SK-N-SH (cell line): ENCODE data around the gene SV2C. TPM values are rescaled to one million over a fixed set of nuclear protein-coding genes. Genes with fewer than 3 reads are reported as not detected.

Experiments used
- CTCF ChIA-PET: fragments of 300-600, 350-600 bp; formaldehyde crosslinking; extraction: SDS; loops from one replicate; lab custom pipeline; 2021; lab: Yijun Ruan, JAX
- POLR2A ChIA-PET: fragments of 350-600 bp; sonication (Branson Sonifier 250); formaldehyde crosslinking; extraction: SDS; loops from one replicate; lab custom pipeline; 2020; ENCODE audit warnings: antibody characterized with exemption, inconsistent platforms; lab: Yijun Ruan, JAX
- DNase-seq: peaks from one replicate; pipeline ENCODE4 v3.0.0; 2012
- H2AFZ ChIP-seq: fragments of 200-600 bp; sonication (generic); 2 replicates; pipeline ENCODE4 v1.8.1; 2016; ENCODE audit warnings: antibody characterized with exemption, mild to moderate bottlenecking, low read depth
- H3F3A ChIP-seq: fragments of 200-600 bp; sonication (generic); replicated peaks from 2 replicates; pipeline ENCODE3; 2016; ENCODE audit warnings: antibody characterized with exemption, mild to moderate bottlenecking; ENCODE audit not compliant: insufficient read depth
- H3K27ac ChIP-seq, 2 experiments: fragments of 200-500 bp in 1 of 2; fragments of 200-600 bp in 1 of 2; sonication (Bioruptor generic) in 1 of 2; sonication (generic), shearing (Covaris generic) in 1 of 2; 2 replicates each; pipeline versions ENCODE4 v1.5.1 to v1.6.1; 2014 to 2016; ENCODE audit warnings: low read depth in 2 of 2, inconsistent platforms in 1 of 2, low read length in 1 of 2, mild to moderate bottlenecking in 1 of 2, mixed read lengths in 1 of 2
- H3K27me3 ChIP-seq: fragments of 200-600 bp; sonication (generic), shearing (Covaris generic); 2 replicates; pipeline ENCODE4 v1.6.1; 2016; ENCODE audit warnings: mixed run types; ENCODE audit not compliant: insufficient read depth
- H3K36me3 ChIP-seq, 2 experiments: fragments of 200-500 bp in 1 of 2; fragments of 200-600 bp in 1 of 2; sonication (Bioruptor generic) in 1 of 2; sonication (generic) in 1 of 2; replicated peaks in 1 of 2; 2 replicates each; pipeline versions ENCODE3 to v1.5.1; 2014 to 2016; ENCODE audit warnings: low read length in 1 of 2, mild to moderate bottlenecking in 1 of 2; ENCODE audit not compliant: insufficient read depth in 2 of 2, control insufficient read depth in 1 of 2
- H3K4me1 ChIP-seq, 2 experiments: fragments of 200-500 bp in 1 of 2; fragments of 200-600 bp in 1 of 2; sonication (Bioruptor generic) in 1 of 2; sonication (generic), shearing (Covaris generic) in 1 of 2; 2 replicates each; pipeline versions ENCODE4 v1.5.1 to v1.6.1; 2014 to 2016; ENCODE audit warnings: low read depth in 1 of 2, low read length in 1 of 2, mixed run types in 1 of 2; ENCODE audit not compliant: insufficient read depth in 2 of 2, control insufficient read depth in 1 of 2
- H3K4me2 ChIP-seq: fragments of 200-600 bp; sonication (generic), shearing (Covaris generic); 2 replicates; pipeline ENCODE4 v1.6.1; 2017; ENCODE audit warnings: mixed run types
- H3K4me3 ChIP-seq, 2 experiments: fragments of 200-500 bp in 1 of 2; fragments of 200-600 bp in 1 of 2; sonication (Bioruptor generic) in 1 of 2; sonication (generic), shearing (Covaris generic) in 1 of 2; 2 replicates each; pipeline versions ENCODE4 v1.5.1 to v1.8.1; 2014 to 2016; ENCODE audit warnings: low read depth in 2 of 2, inconsistent platforms in 1 of 2, low read length in 1 of 2, mild to moderate bottlenecking in 1 of 2, mixed read lengths in 1 of 2, moderate library complexity in 1 of 2
- H3K79me2 ChIP-seq: fragments of 200-600 bp; sonication (generic); 2 replicates; pipeline ENCODE4 v1.8.1; 2017; ENCODE audit warnings: mild to moderate bottlenecking; ENCODE audit not compliant: insufficient read depth
- H3K9ac ChIP-seq: fragments of 200-600 bp; sonication (generic); 2 replicates; pipeline ENCODE4 v1.6.1; 2017; ENCODE audit warnings: mixed run types
- H3K9me2 ChIP-seq: fragments of 200-600 bp; sonication (generic); 2 replicates; pipeline ENCODE4 v1.6.1; 2017; ENCODE audit warnings: mixed run types
- H3K9me3 ChIP-seq: fragments of 200-600 bp; sonication (generic); 2 replicates; pipeline ENCODE4 v1.6.1; 2017; ENCODE audit warnings: mixed run types, mild to moderate bottlenecking, moderate library complexity
- H4K20me1 ChIP-seq: fragments of 200-600 bp; sonication (generic); 2 replicates; pipeline ENCODE4 v1.6.1; 2017; ENCODE audit warnings: mild to moderate bottlenecking, mixed run types; ENCODE audit not compliant: insufficient read depth
- CHD2 ChIP-seq: fragments of 150-350 bp; IDR thresholded peaks from 2 replicates; pipeline ENCODE4 v1.6.1; 2018; ENCODE audit warnings: low read length; ENCODE audit not compliant: partially characterized antibody
- GATA2 ChIP-seq: sonication (generic); formaldehyde crosslinking; IDR thresholded peaks from 2 replicates; pipeline ENCODE4 v1.5.0; 2020; ENCODE audit warnings: mild to moderate bottlenecking, missing genetic modification reagents
- IRF3 ChIP-seq: fragments of 150-350 bp; IDR thresholded peaks from 2 replicates; pipeline ENCODE4 v1.6.1; 2016; ENCODE audit warnings: mild to moderate bottlenecking, low read depth, low read length
- JUND ChIP-seq: IDR thresholded peaks from 2 replicates; pipeline ENCODE4 v1.4.0; 2012
- MEF2A ChIP-seq: IDR thresholded peaks from 2 replicates; pipeline ENCODE4 v1.4.0; 2012; ENCODE audit warnings: low read depth, borderline replicate concordance
- MXI1 ChIP-seq: IDR thresholded peaks from 2 replicates; pipeline ENCODE4 v1.6.1; 2012; ENCODE audit warnings: mild to moderate bottlenecking, low read depth, low read length, improper control_type of control experiment
- PBX3 ChIP-seq: IDR thresholded peaks from 2 replicates; pipeline ENCODE4; 2012
- USF2 ChIP-seq: fragments of 150-350 bp; IDR thresholded peaks from 2 replicates; pipeline ENCODE4 v1.6.1; 2017; ENCODE audit warnings: antibody characterized with exemption, low read length, low read depth, borderline replicate concordance
- YY1 ChIP-seq: IDR thresholded peaks from 2 replicates; pipeline ENCODE4 v1.4.0; 2012; ENCODE audit warnings: low read depth, mild to moderate bottlenecking
- WGBS: methylation state at CpG from one replicate; pipeline ENCODE4 v1.1.6; 2017; ENCODE audit warnings: low lambda C conversion rate; 5-methylcytosine and 5-hydroxymethylcytosine counted together
- polyA plus RNA-seq, 3 experiments: library from polyadenylated mRNA; depleted of rRNA; stranded (reverse); fragments of >200 nt; gene quantifications; 2 replicates each; pipeline ENCODE4 v1.2.3, GENCODE V29; 2012

Gene SV2C
- polyA plus RNA-seq, 1 of the 3 experiments (the other 2 are of a cell fraction), result 0.05 TPM

- WGBS, result 17% methylated on average over 4 of the region's 4 CpGs
- Histone ChIP-seq H3K4me3 (no peak overlapping the region), H3K27me3 (no peaks in the 10 kb centered on the region), H3K27ac (peak overlapping the region in 1 of 2 experiments; percentile 74; a peak in 2 of 4 replicates), H3K79me2 (no peaks in the 10 kb centered on the region), H3K9me3 (no peaks in the 10 kb centered on the region), H3F3A (no peaks in the 10 kb centered on the region), H3K4me1 (no peaks in the 10 kb centered on the region; a peak in 2 of 4 replicates), H3K36me3 (no peaks in the 10 kb centered on the region), H4K20me1 (no peaks in the 10 kb centered on the region), H3K9me2 (no peaks in the 10 kb centered on the region), H3K9ac (no peak overlapping the region), H2AFZ (no peak overlapping the region)
- POLR2A ChIA-PET, result no interaction called here
- CTCF ChIA-PET, result interaction anchor here (1.2 to 1.3 kb wide), 2 partner anchors 59 to 160 kb away, joined by 3 to 4 read pairs; no protein-coding TSS in a partner anchor
- DNase-seq, result no peak
- TF ChIP-seq GATA2 (CRISPR knock-in tag) (peak; percentile 29), CHD2 (no peak)
- TF ChIP-seq, all 33 proteins: peak for 1
- no peak overlapping the region for H3K4me2 ChIP-seq
Measured at GRCh38 chr5:76234665-76235064, 151.5 kb downstream of the SV2C start.

- H3K9me3 ChIP-seq, result no peaks in the 10 kb centered on the region
- no peak overlapping the region for H3K27ac ChIP-seq
- H3K9ac ChIP-seq, result no peak overlapping the region
- H3K27me3 ChIP-seq, result no peaks in the 10 kb centered on the region
- no peak overlapping the region for H3K4me2 ChIP-seq
- H2AFZ ChIP-seq, result no peak overlapping the region
- H3K36me3 ChIP-seq, result no peaks in the 10 kb centered on the region
- H4K20me1 ChIP-seq, result no peaks in the 10 kb centered on the region
- no peaks in the 10 kb centered on the region for H3K79me2 ChIP-seq
- no peaks in the 10 kb centered on the region; a peak in 2 of 4 replicates for H3K4me1 ChIP-seq
- WGBS, result 54% methylated on average over 4 of the region's 4 CpGs
- DNase-seq, result no peak
- POLR2A ChIA-PET, result no interaction called here
- CTCF ChIA-PET, result interaction anchor here (1.2 to 1.7 kb wide), 2 partner anchors 20 to 27 kb away, joined by 3 to 5 read pairs; no protein-coding TSS in a partner anchor
- no peaks in the 10 kb centered on the region for H3K9me2 ChIP-seq
- H3F3A ChIP-seq, result no peaks in the 10 kb centered on the region
- TF ChIP-seq JUND (no peak), YY1 (no peak), MXI1 (no peak), MEF2A (no peak), CHD2 (no peak), USF2 (no peak), IRF3 (no peak), PBX3 (no peak)
- H3K4me3 ChIP-seq, result no peak overlapping the region
Measured at GRCh38 chr5:76236684-76237083, 153.5 kb downstream of the SV2C start.
